Activated naive CD8-positive, alpha-beta T cell treated with anti-CD3 and anti-CD28 coated beads, Interleukin-2, amount 10 ng/mL, durations not matched to agents 7 days and 5 days (primary cell): ENCODE results near the gene LRP1. TPM values are rescaled to one million over a fixed set of nuclear protein-coding genes. Genes with fewer than 3 reads are reported as not detected.

ENCODE experiments used
- ATAC-seq: fragments of 150-1000 bp; cut with Tn5 transposase; one replicate; pipeline ENCODE4 v1.10.0; 2021; ENCODE audit warnings: low read depth, moderate library complexity
- POLR2A ChIA-PET: fragments of 350-600 bp; sonication (Branson Sonifier 250); formaldehyde crosslinking; loops from one replicate; lab custom pipeline; 2021; ENCODE audit warnings: antibody characterized with exemption; lab: Charles Lee
- DNase-seq: peaks from one replicate; pipeline ENCODE4 v3.0.0; 2021
- H3K27ac Mint-ChIP-seq: one replicate; pipeline ENCODE4 v1.8.0; 2022; ENCODE audit warnings: mild to moderate bottlenecking, mixed read lengths
- H3K27me3 Mint-ChIP-seq: one replicate; pipeline ENCODE4 v1.8.0; 2022; ENCODE audit warnings: mild to moderate bottlenecking, moderate library complexity, mixed read lengths
- H3K36me3 Mint-ChIP-seq: one replicate; pipeline ENCODE4 v1.8.0; 2021; ENCODE audit warnings: mild to moderate bottlenecking, mixed read lengths
- H3K4me1 Mint-ChIP-seq: one replicate; pipeline ENCODE4 v1.8.0; 2021; ENCODE audit warnings: mixed read lengths
- H3K4me3 Mint-ChIP-seq: one replicate; pipeline ENCODE4 v1.8.0; 2022; ENCODE audit warnings: mild to moderate bottlenecking, moderate library complexity, mixed read lengths
- H3K9me3 Mint-ChIP-seq: one replicate; pipeline ENCODE4 v1.8.0; 2021; ENCODE audit warnings: mixed read lengths
- total RNA-seq, 2 experiments: library from RNA; stranded (reverse); gene quantifications; one replicate each; pipeline ENCODE4 v1.2.3, GENCODE V29; 2021

LRP1 gene
- total RNA-seq, 2 experiments from 2014 or later: 4.9 to 6.1 TPM

- DNase-seq: no peak
- H3K27me3 Mint-ChIP-seq: no peaks in the 10 kb centered on the region
Measured at GRCh38 chr12:57096748-57097553, 31.3 kb upstream of the LRP1 start.

GRCh38 chr12:57097554-57097835 lies 30.8 kb upstream of the LRP1 start:
- Mint-ChIP-seq H3K27me3 (no peaks in the 10 kb centered on the region), H3K9me3 (no peaks in the 10 kb centered on the region), H3K4me1 (peaks cover 42% of the 10 kb centered on the region), H3K4me3 (no peak overlapping the region), H3K27ac (peak overlapping the region; percentile 38), H3K36me3 (peaks cover 40% of the 10 kb centered on the region)
- no peak for ATAC-seq
- DNase-seq: no peak
- POLR2A ChIA-PET: interaction anchor here (1.1 to 16.0 kb wide), 4 partner anchors 8 to 23 kb away, joined by 3 to 225 read pairs (median 20); partner anchors contain the start of genes NAB2, NEMP1 and STAT6

More at GRCh38 chr12:57096748-57097553, 31.3 kb upstream of the LRP1 start:
- H3K4me1 Mint-ChIP-seq: peaks cover 40% of the 10 kb centered on the region
- ATAC-seq: no peak
- POLR2A ChIA-PET: interaction anchor here (1.1 to 16.0 kb wide), 4 partner anchors 8 to 22 kb away, joined by 3 to 225 read pairs (median 20); partner anchors contain the start of genes NAB2, NEMP1 and STAT6
- no peaks in the 10 kb centered on the region for H3K9me3 Mint-ChIP-seq
- H3K27ac Mint-ChIP-seq: peak overlapping the region; percentile 38
- H3K36me3 Mint-ChIP-seq: peaks cover 37% of the 10 kb centered on the region
- H3K4me3 Mint-ChIP-seq: no peak overlapping the region

GRCh38 chr12:57098546-57098945 lies 29.7 kb upstream of the LRP1 start:
- Mint-ChIP-seq H3K4me3 (no peak overlapping the region), H3K27ac (peak overlapping the region; percentile 44), H3K36me3 (peaks cover 40% of the 10 kb centered on the region), H3K4me1 (peaks cover 39% of the 10 kb centered on the region), H3K9me3 (no peaks in the 10 kb centered on the region), H3K27me3 (no peaks in the 10 kb centered on the region)
- POLR2A ChIA-PET: interaction anchor here (1.7 to 16.0 kb wide), 3 partner anchors 9 to 24 kb away, joined by 6 to 225 read pairs (median 35); partner anchors contain the start of genes NAB2, NEMP1 and STAT6
- no peak for DNase-seq
- ATAC-seq: no peak

GRCh38 chr12:57099047-57099714 lies 29.1 kb upstream of the LRP1 start:
- ATAC-seq (no peak), DNase-seq (no peak)
- Mint-ChIP-seq H3K36me3 (peaks cover 38% of the 10 kb centered on the region), H3K4me3 (no peak overlapping the region), H3K4me1 (peaks cover 42% of the 10 kb centered on the region), H3K9me3 (no peaks in the 10 kb centered on the region), H3K27ac (peak overlapping the region; percentile 44), H3K27me3 (no peaks in the 10 kb centered on the region)
- POLR2A ChIA-PET: interaction anchor here (1.9 to 16.0 kb wide), 3 partner anchors 8 to 24 kb away, joined by 5 to 225 read pairs (median 35); partner anchors contain the start of genes NEMP1 and STAT6

- no peak for DNase-seq
- Mint-ChIP-seq H3K36me3 (peaks cover 43% of the 10 kb centered on the region), H3K4me3 (no peak overlapping the region), H3K27ac (peak overlapping the region; percentile 44), H3K4me1 (peaks cover 43% of the 10 kb centered on the region), H3K9me3 (no peaks in the 10 kb centered on the region), H3K27me3 (no peaks in the 10 kb centered on the region)
- ATAC-seq: no peak
- POLR2A ChIA-PET: interaction anchor here (1.9 to 16.0 kb wide), 3 partner anchors 8 to 25 kb away, joined by 5 to 225 read pairs (median 35); partner anchors contain the start of genes NEMP1 and STAT6
Measured at GRCh38 chr12:57099766-57100165, 28.5 kb upstream of the LRP1 start.

- no peaks in the 10 kb centered on the region for H3K9me3 Mint-ChIP-seq
- no peaks in the 10 kb centered on the region for H3K27me3 Mint-ChIP-seq
- peak; percentile 34 for ATAC-seq
- DNase-seq: no peak
- peaks cover 43% of the 10 kb centered on the region for H3K36me3 Mint-ChIP-seq
- H3K4me3 Mint-ChIP-seq: no peak overlapping the region
- POLR2A ChIA-PET: interaction anchor here (1.2 to 16.0 kb wide), 4 partner anchors 9 to 37 kb away, joined by 3 to 225 read pairs (median 18); partner anchors contain the start of genes NEMP1 and STAT6
- H3K4me1 Mint-ChIP-seq: peaks cover 48% of the 10 kb centered on the region
- H3K27ac Mint-ChIP-seq: peak overlapping the region; percentile 79
Measured at GRCh38 chr12:57101892-57102695, 26.2 kb upstream of the LRP1 start.

GRCh38 chr12:57103856-57104255 lies 24.4 kb upstream of the LRP1 start:
- H3K27me3 Mint-ChIP-seq: no peaks in the 10 kb centered on the region
- H3K27ac Mint-ChIP-seq: peak overlapping the region; percentile 16
- peaks cover 42% of the 10 kb centered on the region for H3K36me3 Mint-ChIP-seq
- H3K4me1 Mint-ChIP-seq: peaks cover 54% of the 10 kb centered on the region
- DNase-seq (no peak), ATAC-seq (no peak)
- POLR2A ChIA-PET: interaction anchor here (0.6 to 4.1 kb wide), 5 partner anchors 8 to 25 kb away, joined by 3 to 21 read pairs (median 7); partner anchors contain the start of gene NEMP1
- no peak overlapping the region for H3K4me3 Mint-ChIP-seq
- H3K9me3 Mint-ChIP-seq: no peaks in the 10 kb centered on the region

GRCh38 chr12:57104292-57104910 lies 23.9 kb upstream of the LRP1 start:
- ATAC-seq (no peak), DNase-seq (no peak)
- H3K27me3 Mint-ChIP-seq: no peaks in the 10 kb centered on the region
- no peak overlapping the region for H3K27ac Mint-ChIP-seq
- H3K4me1 Mint-ChIP-seq: peaks cover 52% of the 10 kb centered on the region
- POLR2A ChIA-PET: interaction anchor here (0.6 to 4.1 kb wide), 7 partner anchors 8 to 35 kb away, joined by 3 to 21 read pairs (median 6); partner anchors contain the start of genes LRP1 and NEMP1
- peaks cover 40% of the 10 kb centered on the region for H3K36me3 Mint-ChIP-seq
- H3K9me3 Mint-ChIP-seq: no peaks in the 10 kb centered on the region
- H3K4me3 Mint-ChIP-seq: no peak overlapping the region

GRCh38 chr12:57105011-57105753 lies 23.1 kb upstream of the LRP1 start:
- Mint-ChIP-seq H3K36me3 (peaks cover 36% of the 10 kb centered on the region), H3K4me1 (peaks cover 58% of the 10 kb centered on the region), H3K27ac (no peak overlapping the region), H3K9me3 (no peaks in the 10 kb centered on the region), H3K27me3 (no peaks in the 10 kb centered on the region), H3K4me3 (no peak overlapping the region)
- POLR2A ChIA-PET: interaction anchor here (1.1 to 4.1 kb wide), 4 partner anchors 10 to 23 kb away, joined by 3 to 21 read pairs (median 6); partner anchors contain the start of gene LRP1
- ATAC-seq: no peak
- no peak for DNase-seq

- DNase-seq (no peak), ATAC-seq (no peak)
- POLR2A ChIA-PET: interaction anchor here (0.6 to 1.7 kb wide), 5 partner anchors 8 to 37 kb away, joined by 3 to 5 read pairs (median 3); no protein-coding TSS in a partner anchor
- Mint-ChIP-seq H3K9me3 (no peaks in the 10 kb centered on the region), H3K27ac (no peak overlapping the region), H3K4me3 (no peak overlapping the region), H3K36me3 (peaks cover 35% of the 10 kb centered on the region), H3K4me1 (peaks cover 56% of the 10 kb centered on the region), H3K27me3 (no peaks in the 10 kb centered on the region)
Measured at GRCh38 chr12:57106021-57106708, 22.1 kb upstream of the LRP1 start.

- peaks cover 28% of the 10 kb centered on the region for H3K36me3 Mint-ChIP-seq
- H3K9me3 Mint-ChIP-seq: no peaks in the 10 kb centered on the region
- no peak overlapping the region for H3K4me3 Mint-ChIP-seq
- peak overlapping the region; percentile 53 for H3K27ac Mint-ChIP-seq
- DNase-seq: no peak
- H3K4me1 Mint-ChIP-seq: peaks cover 59% of the 10 kb centered on the region
- no peaks in the 10 kb centered on the region for H3K27me3 Mint-ChIP-seq
- ATAC-seq: no peak
- POLR2A ChIA-PET: interaction anchor here (1.3 to 5.0 kb wide), 2 partner anchors 17 to 29 kb away, joined by 6 to 166 read pairs; partner anchors contain the start of genes NAB2 and NEMP1
Measured at GRCh38 chr12:57107456-57108155, 20.7 kb upstream of the LRP1 start.
